GM18907 (cell line): Measurements from ENCODE around the gene UTP20.

Experiments used
- ATAC-seq: cut with Tn5 transposase; IDR thresholded peaks from one replicate; pipeline ENCODE4 v1.9.1; 2021; ENCODE audit warnings: mild to moderate bottlenecking, moderate library complexity; ENCODE audit not compliant: unreplicated experiment

The UTP20 gene

GRCh38 chr12:101424620-101425019 lies 144.7 kb downstream of the UTP20 start:
- ATAC-seq: no peak

- no peak for ATAC-seq
Observed at GRCh38 chr12:101430456-101430855, 150.6 kb downstream of the UTP20 start.

GRCh38 chr12:101436136-101436535 lies 156.2 kb downstream of the UTP20 start:
- ATAC-seq: no peak
